Measurements from ENCODE around the gene TEC.
"Not testable (repeated sequence)": the region's sequence is repeated elsewhere in the genome, so short reads cannot be mapped to it uniquely, and the experiment has no call there.

Gene TEC

DNA sequence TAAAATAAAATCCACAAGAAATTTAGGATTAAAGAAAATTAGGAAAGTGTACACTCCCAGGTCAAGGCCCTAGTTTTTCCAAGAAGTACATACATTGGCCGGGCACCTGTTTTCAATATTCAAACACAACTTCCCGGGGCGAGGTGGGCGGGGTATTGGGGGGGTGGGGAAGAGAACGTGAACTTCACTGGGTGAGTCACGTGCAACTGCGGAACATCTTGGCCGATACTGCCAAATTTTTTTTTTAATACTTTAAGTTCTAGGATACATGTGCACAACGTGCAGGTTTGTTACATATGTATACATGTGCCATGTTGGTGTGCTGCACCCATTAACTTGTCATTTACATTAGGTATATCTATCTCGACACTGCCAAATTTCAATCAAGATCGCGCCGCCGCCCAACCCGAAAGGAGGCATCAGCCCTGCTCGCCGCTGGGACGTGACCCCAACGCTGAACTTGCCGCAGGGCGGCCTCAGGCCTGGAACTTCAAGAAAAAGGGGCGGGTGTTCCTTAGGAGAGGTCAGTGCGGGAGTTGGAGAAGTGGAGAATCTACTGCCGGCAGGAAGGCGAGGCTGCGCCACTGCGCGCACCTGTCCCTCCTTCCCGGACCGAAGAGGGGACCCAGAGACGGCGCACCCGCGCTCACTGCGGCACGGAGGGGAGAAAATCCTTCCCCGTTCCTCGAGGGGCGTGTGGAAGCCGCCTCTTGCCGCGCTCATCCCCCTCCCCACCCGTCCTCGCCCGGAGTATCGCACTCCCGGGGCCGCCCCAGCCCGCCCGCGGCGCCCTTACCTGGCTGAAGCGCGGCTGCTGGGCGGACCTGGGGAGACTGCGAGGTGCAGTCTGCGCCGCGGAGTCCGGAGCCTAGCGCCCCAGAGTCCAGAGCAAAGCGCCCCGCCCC is at the start of gene TEC:
TEC (minus strand) TSS at position 883 of the 905 bp plus-strand sequence. CDS start 41,224 bp downstream, outside the sequence.
- peak; percentile 47 for DNase-seq (ENCODE audit: low read depth)

DNA sequence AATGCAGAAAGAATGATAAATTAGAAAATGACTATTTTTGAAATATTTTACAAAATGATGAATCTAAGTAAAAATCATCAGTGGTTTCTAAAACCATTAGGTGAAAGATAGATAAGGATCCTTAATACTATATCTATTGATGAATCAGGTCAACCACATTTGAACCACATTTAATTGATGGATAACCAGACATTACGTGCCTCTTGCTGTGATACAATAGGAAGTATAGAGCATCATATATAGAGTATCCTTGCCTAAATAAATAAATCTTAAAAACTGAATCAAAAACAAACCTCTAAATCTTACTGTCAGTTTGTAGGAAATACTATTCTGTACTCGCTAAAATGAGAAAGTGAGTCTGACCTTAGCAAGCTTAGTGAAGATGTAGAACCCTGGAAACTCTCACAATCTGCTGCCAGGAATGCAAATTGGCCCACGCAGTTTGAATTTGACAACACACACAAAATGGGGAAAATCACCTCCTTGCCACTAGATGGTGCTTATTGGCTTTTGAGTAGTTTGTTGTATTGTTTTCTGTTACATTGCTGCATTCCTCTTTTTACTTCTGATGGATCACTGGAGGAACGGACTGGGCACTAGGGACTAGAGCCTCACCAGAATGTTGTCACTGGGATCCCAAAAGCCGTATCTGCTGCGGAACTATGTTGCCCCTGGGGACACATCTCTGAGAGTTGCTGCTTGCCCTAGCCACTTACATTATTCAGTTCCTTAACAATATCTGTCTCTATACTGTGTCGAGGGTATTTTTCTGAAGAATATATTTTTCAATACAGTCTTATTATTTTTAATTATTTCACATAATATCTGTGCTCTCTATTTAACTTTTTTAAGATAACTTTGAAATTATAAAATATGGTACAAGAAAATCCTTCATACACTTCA is 46.3 kb upstream of the TEC start:
- DNase-seq (ENCODE audit: low read depth), result peak; percentile 72

DNA sequence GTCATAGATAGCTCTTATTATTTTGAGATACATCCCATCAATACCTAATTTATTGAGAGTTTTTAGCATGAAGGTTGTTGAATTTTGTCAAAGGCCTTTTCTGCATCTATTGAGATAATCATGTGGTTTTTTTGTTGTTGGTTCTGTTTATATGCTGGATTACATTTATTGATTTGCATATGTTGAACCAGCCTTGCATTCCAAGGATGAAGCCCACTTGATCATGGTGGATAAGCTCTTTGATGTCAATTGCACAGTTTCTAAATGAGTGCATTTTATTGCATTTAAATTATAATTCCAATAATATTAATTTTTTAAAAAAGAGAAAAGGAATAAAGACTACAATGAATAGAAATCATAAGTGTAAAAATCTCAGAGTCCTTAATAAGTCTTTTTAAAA is 45.1 kb upstream of the TEC start:
- not testable (repeated sequence) for DNase-seq (ENCODE audit: low read depth)

DNA sequence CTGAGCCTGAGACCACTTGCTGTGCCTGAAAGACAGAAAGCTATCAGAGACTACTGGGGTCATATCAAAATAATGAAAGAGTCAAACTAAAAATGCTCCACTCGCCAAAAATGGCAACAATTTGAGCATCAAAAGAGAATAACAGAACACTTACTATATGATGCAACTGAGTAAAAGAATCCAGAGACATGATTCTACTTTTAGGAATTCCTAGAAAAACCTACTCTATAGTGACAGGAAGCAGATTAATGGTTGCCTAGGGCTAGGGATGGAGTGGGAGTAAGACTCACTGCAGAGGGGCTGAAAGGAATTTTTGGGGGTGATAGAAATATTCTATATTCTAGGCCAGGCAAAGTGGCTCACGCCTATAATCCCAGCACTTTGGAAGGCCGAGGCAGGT is 42.3 kb upstream of the TEC start:
- DNase-seq (ENCODE audit: low read depth), result peak; percentile 69

DNA sequence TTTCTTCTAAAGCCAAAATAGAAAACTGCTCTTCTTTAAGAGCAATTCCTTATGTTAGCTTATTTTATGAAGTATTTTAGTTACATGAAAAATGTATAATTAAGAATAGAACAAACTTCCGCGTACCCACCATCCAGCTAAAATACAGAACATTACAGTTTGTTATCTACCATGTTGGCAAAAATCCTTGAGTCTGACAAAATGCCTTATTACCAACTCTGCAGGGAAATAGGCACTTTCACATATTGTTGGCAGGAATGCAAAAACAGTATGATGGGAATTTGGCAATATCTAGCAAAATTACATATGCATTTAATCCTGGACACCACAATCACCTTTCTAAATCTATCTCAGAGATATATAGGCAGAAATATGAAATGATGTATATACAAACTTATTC is 39.3 kb upstream of the TEC start:
- no peak for DNase-seq (ENCODE audit: low read depth)

DNA sequence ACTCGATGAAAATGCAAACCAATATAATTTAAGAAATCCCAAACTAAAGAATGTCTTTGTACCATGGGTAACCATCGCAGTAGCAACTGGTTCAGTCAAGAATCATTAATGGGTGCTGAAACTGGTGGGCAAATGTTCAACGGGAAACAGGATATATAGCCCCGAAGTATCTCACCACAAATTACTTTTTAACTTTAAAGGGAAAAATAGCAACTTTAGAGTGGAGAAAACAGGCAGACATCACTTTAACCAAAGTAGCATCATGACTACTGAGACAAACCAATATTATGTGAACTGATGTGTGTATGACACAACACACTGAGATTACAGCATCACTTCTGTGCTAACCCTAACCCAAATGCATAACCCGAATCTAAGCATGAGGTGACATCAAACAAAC is 37.9 kb upstream of the TEC start:
- no peak for DNase-seq (ENCODE audit: low read depth)

DNA sequence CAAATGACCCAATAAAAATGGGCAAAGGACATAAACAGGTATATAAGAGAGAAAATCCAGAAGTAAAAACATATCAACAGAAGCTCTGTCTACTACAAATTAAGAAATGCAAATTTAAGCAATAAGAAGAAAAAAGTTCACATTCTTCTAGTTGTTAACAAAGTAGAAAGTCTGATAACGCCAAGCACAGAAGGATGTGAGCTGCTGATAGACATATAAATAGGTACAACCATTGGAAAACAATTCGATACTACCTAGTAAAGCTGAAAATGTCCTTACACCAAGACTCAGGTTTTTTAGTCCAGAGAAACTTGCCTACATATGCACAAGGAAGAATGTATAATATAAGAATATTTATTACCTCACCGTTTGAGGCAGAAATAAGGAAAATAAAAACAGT is 35.9 kb upstream of the TEC start:
- no peak for DNase-seq (ENCODE audit: low read depth)

DNA sequence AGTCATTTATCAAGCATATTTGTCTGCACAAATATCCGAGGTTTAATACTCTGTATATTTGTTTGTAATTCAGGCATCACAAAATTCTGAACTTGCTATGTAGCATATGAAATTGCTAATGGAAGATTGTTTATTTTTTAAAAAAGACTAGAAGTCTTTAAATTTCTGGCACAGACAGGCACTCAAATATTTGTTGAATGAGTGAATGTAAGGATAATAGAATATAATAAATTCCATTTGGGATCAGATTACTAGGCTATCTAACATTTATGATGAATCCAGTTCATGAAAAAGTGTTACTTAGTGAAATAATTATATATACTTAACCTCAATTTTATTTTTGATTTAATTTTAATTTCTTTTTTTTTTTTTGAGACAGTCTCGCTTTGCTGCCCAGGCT is 30.4 kb upstream of the TEC start:
- peak; percentile 83 for DNase-seq (ENCODE audit: low read depth)

DNA sequence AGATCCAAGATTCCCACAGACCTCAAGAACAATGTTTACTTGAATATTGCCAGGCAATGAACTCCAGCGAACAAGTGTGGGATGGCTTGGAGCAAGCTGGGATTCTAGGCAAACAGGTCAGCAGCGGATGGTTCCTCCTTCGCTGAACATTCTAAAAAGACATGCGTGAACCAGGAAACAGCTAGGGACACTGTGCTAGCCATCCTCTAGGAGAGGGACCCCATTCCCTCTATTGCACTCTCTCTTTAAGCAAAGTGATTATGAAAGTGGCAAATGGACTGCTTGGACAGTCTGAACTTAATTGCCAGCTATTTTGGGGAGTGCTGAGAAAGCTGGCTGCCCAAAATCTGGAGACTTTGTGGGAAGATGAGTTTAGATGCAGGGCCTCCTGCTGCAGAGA is 29.9 kb upstream of the TEC start:
- peak; percentile 38 for DNase-seq (ENCODE audit: low read depth)

DNA sequence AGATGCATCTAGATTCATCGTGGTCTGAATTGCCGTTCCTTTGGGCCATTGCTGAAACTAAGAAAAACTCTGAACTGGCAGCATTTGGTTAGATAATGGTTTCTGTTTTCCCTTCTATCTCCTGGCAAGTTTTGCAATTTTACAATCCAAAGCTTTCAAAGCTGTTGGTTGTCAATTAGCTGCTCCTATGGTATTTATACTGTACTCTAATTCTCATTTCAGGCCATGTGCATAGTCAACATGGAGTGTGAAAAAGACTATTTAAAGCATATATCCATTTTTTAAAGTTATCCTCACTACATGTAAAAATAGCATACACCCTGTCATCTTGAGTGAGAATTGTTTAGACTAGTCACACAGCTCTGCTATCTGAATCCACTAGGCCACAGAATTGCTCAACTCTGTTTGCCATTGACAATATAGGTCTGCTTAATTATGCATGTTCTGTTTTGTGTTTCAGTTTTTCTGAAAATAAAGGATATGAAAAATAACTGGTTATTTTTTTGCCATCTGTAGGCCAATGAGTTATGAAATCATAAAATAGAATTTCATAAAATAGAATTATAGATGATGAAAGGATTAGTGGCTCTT is 27.7 kb upstream of the TEC start:
- peak; percentile 30 for DNase-seq (ENCODE audit: low read depth)

DNA sequence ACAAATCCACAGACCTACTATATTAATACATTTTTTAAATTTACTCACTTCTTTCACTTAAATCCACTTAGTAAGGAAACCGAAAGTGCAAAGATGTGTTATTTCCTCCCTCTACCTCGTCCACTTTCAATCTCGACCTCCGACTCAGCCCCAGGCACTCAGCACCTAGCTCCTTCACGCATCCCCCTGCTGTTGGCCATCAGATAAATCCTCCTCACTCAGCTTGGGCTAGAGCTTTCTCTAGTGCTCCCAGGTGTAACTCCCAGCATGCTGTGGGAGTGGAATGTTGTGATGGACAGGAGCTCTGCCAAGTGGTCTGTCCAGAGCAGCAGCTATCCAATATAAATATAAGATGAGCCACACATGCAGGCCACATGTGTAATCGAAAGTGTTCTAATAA is 26.7 kb upstream of the TEC start:
- no peak for DNase-seq (ENCODE audit: low read depth)

DNA sequence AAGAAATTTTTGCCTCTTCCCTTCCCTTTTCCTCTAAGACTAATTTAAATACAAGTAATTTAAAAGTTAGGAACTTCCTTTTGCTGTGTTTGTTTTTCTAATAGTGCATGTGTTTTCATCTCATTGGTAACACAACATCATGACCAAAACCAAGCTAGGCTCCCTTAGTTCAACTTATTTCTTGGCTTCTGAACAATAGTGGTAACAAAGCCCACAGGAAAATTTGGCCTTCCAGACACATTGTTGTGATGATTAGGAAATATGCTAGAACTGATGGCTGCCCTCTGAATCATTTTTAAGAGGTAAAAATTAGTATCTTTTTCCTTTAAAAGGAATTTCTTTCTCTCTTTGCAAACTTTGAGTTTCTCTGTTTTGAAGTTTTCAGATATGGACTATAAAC is 25.5 kb upstream of the TEC start:
- peak; percentile 61 for DNase-seq (ENCODE audit: low read depth)

DNA sequence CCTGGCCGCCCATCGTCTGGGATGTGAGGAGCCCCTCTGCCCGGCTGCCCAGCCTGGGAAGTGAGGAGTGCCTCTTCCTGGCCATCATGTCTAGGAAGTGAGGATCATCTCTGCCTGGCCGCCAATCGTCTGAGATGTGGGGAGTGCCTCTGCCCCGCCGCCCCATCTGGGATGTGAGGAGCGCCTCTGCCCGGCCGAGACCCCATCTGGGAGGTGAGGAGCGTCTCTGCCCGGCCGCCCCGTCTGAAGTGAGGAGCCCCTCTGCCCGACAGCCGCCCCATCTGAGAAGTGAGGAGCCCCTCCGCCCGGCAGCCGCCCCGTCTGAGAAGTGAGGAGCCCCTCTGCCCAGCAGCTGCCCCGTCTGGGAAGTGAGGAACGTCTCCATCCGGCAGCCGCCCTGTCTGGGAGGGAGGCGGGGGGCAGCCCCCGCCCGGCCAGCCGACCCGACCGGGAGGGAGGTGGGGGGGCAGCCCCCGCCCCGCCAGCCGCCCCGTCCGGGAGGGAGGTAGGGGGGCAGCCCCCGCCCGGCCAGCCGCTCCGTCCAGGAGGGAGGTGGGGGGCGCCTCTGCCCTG is 22.7 kb upstream of the TEC start:
- DNase-seq (ENCODE audit: low read depth), result not testable (repeated sequence)

DNA sequence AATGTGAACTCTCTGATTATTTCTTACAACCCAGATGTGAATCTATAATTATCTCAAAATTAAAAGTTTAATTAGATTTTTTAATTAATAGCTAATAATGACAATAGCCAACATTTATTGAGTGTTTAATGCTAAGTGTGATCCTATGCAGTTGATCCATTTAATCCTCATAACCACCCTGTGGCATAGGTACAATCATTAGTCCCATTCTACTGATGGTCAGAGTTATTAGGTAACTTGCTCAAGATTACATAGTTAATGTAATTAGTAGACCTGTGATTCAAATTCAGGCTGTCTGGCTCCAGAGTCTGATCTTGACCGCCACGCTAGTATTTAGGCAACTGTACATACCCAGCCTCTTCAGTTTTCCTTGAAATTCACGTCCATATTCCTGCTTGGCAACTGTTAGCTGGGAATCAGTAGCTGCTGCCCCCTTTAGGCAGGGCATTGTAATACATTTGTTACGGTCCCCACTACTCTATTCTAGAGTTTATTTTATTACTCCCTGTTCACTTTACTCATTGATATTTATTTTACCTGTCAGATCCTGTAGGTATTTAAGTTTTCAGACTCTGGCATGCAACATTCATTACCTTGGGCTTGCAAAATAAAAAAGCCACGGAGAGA is 20.6 kb upstream of the TEC start:
- peak; percentile 30 for DNase-seq (ENCODE audit: low read depth)

DNA sequence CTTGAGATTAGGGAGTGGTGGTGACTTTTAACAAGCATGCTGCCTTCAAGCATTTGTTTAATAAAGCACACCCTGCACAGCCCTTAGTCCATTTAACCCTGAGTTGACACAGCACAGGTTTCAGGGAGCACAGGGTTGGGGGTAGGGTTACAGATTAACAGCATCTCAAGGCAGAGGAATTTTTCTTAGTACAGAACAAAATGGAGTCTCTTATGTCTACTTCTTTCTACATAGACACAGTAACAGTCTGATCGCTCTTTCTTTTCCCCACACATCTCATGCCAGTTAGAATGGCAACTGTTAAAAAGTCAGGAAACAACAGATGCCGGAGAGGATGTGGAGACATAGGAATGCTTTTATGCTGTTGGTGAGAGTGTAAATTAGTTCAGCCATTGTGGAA is 16.4 kb upstream of the TEC start:
- DNase-seq (ENCODE audit: low read depth), result not testable (repeated sequence)

DNA sequence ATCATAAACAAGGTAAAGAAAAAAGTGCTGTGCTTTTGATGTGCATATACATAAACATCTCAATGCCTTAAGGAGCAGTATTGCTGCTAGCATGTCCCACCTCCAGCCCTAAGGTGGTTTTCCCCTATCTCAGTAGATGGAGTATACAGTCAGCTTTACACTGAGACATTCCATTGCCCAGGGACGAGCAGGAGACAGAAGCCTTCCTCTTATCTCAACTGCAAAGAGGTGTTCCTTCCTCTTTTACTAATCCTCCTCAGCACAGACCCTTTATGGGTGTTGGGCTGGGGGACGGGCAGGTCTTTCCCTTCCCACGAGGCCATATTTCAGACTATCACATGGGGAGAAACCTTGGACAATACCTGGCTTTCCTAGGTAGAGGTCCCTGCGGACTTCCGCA is 16.0 kb upstream of the TEC start:
- DNase-seq (ENCODE audit: low read depth), result not testable (repeated sequence)

DNA sequence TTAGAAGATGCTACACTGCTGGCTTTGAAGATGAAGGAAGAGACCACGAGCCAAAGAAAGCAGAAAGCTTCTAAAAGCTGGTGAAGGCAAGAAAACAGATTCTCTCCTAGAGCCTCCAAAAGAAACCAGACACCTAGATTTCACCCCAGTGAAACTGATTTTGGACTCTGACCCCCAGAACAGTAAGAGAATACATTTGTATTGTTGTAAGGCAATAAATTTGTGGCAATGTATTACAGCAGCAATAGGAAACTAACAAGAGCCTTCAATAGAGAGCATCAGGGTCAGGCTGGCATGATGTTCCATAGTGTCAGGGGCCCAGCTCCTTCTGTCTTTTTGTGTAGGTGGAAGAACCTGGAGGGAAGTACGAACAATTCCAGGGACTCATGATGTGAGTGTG is 6.0 kb upstream of the TEC start:
- DNase-seq (ENCODE audit: low read depth), result no peak

DNA sequence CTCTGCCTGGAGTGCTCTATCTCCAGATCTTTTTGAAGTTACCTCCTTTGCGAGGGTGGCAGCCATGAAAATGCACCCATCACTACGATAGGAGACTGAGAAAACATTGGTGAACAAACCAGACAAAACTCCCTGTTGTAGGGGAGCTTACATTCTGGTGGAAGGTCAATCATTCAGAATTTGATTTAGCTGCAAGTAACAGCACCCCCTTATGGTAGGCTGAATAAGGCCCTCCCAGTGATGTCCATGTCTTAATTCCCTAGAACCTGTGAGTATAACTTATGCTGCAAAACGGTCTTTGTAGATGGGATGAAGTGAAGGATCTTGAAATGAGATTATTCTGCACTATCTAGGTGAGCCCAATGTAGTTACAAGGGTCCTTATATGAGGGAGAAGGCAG is 5.6 kb upstream of the TEC start:
- DNase-seq (ENCODE audit: low read depth), result peak; percentile 40

DNA sequence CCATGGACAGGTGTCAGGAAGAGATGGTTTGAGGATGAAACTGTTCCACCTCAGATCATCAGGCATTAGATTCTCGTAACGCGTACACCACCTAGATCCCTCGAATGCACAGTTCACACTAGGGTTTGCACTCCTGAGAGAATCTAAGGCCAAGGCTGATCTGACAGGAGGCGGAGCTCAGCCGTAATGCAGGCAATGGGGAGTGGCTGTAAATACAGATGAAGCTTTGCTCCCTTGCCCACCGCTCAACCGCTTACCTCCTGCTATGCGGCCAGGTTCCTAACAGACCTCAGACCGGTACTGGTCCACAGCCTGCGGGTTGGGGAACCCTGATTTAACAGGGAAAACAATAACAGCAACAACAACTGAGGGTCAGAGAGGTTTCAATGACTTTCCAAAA is 2.0 kb upstream of the TEC start:
- DNase-seq (ENCODE audit: low read depth), result no peak

DNA sequence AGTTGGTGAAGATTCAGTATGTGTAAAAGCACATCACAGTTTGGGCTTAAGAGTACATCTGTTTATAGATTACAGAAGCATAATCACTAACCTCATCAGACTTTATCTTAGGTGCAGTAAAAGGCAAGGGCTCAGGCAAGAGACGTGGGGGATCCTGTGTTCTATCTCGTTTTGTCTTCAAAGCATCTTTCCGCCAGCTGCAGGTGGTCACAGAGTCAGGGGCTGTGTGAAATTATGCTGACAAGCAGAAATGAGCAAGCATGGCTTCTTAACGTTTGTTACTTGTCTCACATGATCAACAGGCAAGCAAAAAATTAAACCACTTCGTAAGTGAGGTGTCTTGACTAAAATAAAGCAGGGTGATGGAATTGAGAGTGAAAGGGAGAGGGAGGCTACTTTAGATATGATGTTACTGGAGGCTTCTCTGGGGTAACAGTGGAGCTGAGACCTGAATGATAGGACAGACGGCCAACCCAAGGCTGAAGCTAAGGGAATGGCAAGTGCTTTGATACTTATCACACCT is 1.4 kb upstream of the TEC start:
- no peak for DNase-seq (ENCODE audit: low read depth)

DNA sequence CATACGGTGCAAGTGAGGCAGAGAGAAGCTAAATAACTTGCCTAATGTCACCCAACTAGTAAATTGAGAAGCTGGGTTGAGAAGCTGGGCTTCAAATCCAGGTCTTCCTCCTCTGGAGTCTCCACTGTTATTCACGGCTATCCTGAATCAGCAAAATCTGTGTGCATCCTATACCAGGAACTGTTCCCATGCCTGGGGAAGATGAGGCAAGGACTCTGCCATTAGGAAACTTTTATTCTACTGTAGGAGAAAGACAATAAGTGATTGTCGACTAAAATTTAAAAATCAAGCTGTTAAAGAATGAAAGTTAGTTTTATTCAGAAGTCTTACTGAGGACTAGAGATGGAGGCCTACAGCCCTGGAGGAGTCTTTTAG is 872 bp upstream of the TEC start:
- DNase-seq (ENCODE audit: low read depth), result no peak

Measured in EH (cell line).